SK-MEL-5 (cell line): ENCODE results near the gene BATF2. TPM values are rescaled to one million over a fixed set of nuclear protein-coding genes. Genes with fewer than 3 reads are reported as not detected.
"Not testable (repeated sequence)": the region's sequence is repeated elsewhere in the genome, so short reads cannot be mapped to it uniquely, and the experiment has no call there.

Experiments used
- DNase-seq: peaks from one replicate; pipeline ENCODE4 v3.0.0-alpha.2; 2016; ENCODE audit warnings: low read depth, low spot score
- in situ Hi-C: cut with HindIII; loops from 2 replicates; pipeline ENCODE4 v1.10.0; 2016; ENCODE audit warnings: low sequenced_read_pairs, high pct_unique_total_duplicates, low pct_unique_long_range_greater_than_20kb
- total RNA-seq: library from RNA; depleted of rRNA; stranded (reverse); fragments of >200 nt; shearing (Covaris generic); gene quantifications from 2 replicates; pipeline ENCODE4 v1.2.3, GENCODE V29; 2014

Gene BATF2
- total RNA-seq, 1 experiment from 2014 or later: 0.45 TPM

DNA sequence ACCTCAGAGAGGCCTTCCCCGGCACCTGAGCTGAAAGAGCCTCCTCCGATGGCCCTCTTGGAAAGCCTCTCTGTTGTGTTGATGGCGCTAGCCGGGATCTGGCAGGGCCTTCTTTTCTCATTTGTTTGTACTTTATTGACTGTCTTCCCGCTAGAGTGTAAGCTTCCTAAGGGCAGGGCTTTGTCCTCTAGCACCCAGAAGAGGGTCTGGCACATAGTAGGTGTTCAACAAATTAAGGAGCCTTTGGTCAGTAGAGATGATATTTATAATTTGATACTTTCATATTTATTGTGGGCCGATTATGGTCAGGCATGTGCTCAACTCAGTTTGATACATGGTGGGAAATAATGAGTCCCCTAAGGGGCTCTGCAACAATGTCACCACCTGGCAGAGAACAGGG lies 21.2 kb upstream of the BATF2 start:
- no peak for DNase-seq
- in situ Hi-C loops: no loop called here

- DNase-seq: no peak
- in situ Hi-C loops: no loop called here
Observed at GRCh38 chr11:65016705-65017104, 19.9 kb upstream of the BATF2 start.

- in situ Hi-C loops: no loop called here
- no peak for DNase-seq
Observed at GRCh38 chr11:65014726-65015227, 18.0 kb upstream of the BATF2 start.

- in situ Hi-C loops: no loop called here
- DNase-seq: peak; percentile 82
Observed at GRCh38 chr11:65013888-65014725, 17.3 kb upstream of the BATF2 start, which contains the start of gene ARL2. Gene ARL2, plus strand, starts transcription at chr11:65014160. Its CDS starts 48 bp downstream, at chr11:65014208.

GRCh38 chr11:65013130-65013887 lies 16.5 kb upstream of the BATF2 start:
- DNase-seq: peak; percentile 79
- in situ Hi-C loops: no loop called here

DNA sequence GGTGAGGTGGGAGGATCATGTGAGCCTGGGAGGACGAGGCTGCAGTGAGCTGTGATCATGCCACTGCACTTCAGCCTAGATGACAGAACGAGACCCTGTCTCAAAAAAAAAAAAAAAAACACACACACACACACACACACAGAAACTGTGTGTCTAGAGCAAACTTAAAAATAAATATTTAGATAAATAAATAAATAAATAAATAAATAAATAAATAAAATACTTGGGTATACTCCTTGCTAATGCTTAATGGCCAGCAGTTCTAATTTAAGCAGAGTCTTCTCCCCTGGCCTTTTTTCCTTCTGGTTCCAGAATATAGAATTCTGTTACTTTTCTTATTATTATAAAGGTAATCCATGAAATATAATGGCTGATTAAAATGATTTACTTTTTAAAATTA lies 12.1 kb upstream of the BATF2 start:
- no peak for DNase-seq
- in situ Hi-C loops: no loop called here

DNA sequence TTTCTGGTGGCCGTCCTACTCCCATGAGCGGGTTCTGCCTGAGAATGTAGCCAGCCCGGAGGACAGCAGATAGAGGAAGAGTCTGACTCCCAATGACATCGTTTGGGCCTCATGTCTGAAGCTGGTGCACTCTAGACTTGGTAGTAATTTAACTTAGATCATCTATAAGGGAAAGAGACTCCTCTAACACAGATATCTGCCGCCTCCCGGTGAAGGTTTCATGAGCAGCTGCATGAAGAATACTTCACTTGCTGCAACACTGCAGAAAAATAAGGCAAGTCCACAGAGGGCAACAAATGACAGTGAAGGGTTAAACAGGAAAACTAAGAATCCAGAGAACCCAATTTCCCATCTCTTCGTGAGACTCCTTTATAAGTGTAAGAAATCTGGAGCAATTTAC lies 11.2 kb upstream of the BATF2 start:
- DNase-seq: no peak
- in situ Hi-C loops: no loop called here

GRCh38 chr11:65003968-65004367 lies 7.2 kb upstream of the BATF2 start:
- in situ Hi-C loops, DNase-seq: not testable (repeated sequence)

DNA sequence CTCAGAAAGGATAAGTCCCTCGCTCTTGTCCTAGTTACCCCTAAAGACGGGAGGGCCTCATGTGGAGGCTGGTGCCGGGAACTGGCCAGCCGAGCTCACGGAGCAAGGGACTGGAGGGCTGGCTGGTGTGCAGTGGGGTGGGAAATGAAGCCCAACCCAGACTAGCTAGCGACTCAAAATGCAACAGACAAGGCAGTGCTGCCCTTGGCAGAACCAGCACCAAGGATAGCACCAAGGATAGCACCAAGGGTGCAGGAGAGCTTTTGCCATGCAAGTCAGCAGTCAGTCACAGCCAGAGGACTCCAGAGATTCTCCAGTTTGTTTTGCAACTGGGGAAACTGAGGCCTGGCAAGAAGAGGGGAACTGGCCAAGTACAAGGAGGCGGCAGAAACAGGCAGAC lies 6.5 kb upstream of the BATF2 start:
- in situ Hi-C loops: no loop called here
- no peak for DNase-seq

DNA sequence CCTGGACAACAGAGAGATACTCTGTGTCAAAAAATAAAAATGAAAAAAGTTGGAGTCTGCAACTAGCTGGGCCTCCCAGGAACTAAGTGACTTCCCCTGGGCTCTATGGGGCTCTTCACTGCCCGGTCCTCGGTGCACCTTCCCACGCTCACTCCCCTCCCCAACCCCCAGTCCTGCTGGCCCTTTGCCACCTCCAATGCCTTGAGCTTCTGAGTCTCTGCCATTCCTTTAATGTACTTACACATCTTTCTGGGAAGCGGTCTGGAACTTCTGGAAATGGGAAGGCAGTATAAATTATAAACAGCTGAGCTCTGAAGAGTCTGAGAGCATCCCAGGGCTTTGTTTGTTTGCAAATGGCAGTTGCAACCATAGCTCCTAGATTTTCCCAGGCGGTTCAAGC lies 5.9 kb upstream of the BATF2 start:
- in situ Hi-C loops: no loop called here
- no peak for DNase-seq

DNA sequence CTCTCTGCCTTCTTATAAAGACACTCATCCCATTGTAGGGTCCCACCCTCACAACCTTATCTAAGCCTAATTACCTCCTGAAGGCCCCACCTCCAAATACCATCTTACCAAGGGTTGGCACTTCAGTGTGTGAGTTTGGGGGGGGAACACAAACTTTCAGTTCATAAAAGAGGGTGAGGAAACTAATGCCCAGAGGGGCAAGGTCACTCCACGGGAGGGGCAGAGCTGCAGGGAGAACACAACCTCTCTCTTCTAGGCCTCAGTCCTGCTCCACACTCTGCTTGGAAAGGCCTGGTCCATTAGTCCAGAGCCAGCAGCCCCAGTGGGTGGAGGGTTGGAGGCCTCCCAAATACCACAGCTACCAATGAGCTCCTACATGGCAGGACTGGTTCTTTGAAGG lies 2.7 kb upstream of the BATF2 start:
- DNase-seq: no peak
- in situ Hi-C loops: no loop called here

DNA sequence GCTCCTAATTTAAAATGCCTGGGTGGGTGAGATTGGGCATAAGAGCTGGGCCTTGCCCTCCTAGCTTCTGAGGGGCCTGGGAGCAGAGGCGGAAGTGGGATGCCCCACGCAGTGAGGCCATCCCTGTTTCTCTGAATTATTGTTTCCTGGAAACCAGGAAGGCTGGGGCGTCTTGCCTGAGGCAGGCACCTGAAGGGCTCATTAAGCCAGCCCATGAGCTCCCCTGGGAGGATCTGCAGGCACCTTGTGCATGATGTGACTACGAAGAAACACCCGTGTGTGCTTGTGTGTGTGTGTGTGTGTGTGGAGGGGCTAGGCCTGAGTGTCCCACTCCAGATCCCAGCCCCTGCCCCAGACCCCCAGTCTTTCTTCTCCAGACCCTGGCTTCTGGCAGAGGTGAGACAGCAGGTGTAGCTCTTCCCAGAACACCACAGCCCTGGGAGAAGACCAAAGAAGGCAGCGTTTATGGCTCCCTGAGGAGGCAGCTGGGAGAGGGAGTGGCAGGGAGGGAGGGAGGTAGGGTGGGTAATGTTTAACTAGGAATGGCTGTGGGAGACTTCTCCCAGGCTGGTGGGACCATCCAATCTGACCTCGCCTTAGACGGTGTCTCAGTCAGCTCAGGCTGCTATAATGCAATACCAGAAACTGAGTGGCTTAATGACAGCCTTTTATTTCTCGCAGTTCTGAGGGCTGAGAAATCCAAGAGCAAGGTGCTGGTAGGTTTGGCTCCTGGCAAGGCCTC lies 2.1 kb upstream of the BATF2 start:
- in situ Hi-C loops: no loop called here
- no peak for DNase-seq

DNA sequence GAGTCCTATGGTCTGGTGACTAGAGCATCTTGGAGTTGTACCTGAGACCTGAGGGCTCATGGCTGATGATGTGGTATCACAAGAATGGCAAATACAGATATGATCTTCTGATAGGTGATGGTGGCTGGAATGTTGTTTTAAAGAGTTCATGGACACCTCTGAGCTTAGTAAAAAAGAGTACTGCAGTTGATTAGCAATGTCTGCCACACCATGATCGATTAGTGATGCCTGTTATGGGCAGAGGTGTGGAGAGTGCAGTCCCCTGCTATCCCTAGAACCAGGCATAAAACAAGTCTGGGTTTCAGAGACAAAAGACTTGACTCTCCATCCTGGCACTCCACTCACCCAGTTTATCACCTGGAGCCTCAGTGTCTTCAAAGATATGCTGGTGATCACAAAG lies 1.4 kb upstream of the BATF2 start:
- in situ Hi-C loops: no loop called here
- DNase-seq: peak; percentile 28

GRCh38 chr11:64996327-64996709 lies 453 bp downstream of the BATF2 start:
- in situ Hi-C loops: no loop called here
- DNase-seq: no peak

GRCh38 chr11:64994318-64994717 lies 2.5 kb downstream of the BATF2 start:
- no peak for DNase-seq
- in situ Hi-C loops: no loop called here

- DNase-seq: no peak
- in situ Hi-C loops: no loop called here
Observed at GRCh38 chr11:64990222-64990923, 6.4 kb downstream of the BATF2 start.

DNA sequence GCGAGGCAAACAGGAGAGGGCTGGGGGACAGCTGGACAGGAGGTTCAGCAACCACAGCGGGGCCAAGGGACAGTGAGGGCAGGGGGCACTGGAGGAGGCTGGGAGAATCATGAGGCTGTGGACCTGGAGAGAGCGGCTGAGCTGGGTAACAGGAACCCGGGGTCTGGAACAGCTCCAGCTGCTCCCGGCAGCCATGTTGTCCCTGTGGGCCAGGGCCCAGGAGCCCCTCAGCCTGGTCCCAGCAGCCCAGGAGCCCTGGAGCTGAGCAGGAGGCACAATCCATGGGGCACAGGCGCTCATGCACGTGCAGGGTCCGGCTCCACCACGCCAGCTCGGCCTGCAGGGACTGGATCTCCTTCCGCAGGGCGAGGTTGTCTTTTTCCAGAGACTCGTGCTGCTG lies 7.4 kb downstream of the BATF2 start:
- no peak for DNase-seq
- in situ Hi-C loops: no loop called here
